K562 (cell line): Measurements from ENCODE around the gene KCNC3.
A peak's percentile ranks its signal among the peaks of the same experiment; 100 is the strongest.

Experiments used
- MAZ ChIP-seq, 2 experiments: fragments of 450-650 bp in 1 of 2; sonication (generic) in 1 of 2; formaldehyde crosslinking; IDR thresholded peaks in 1 of 2; conservative IDR thresholded peaks in 1 of 2; 2 replicates each; pipeline versions ENCODE4 v1.4.0 to v1.5.0; 2020; ENCODE audit warnings: mild to moderate bottlenecking in 1 of 2, missing genetic modification reagents in 1 of 2
- RFX5 ChIP-seq: IDR thresholded peaks from 2 replicates; pipeline ENCODE4 v1.6.1; 2011; ENCODE audit warnings: low read depth, mild to moderate bottlenecking, improper control_type of control experiment, low read length
- SMAD4 ChIP-seq: fragments of 250-450 bp; sonication (Bioruptor Pico); conservative IDR thresholded peaks from 2 replicates; pipeline ENCODE4 v1.8.0; 2021; ENCODE audit warnings: inconsistent platforms, mild to moderate bottlenecking, moderate library complexity
- ZBTB7A ChIP-seq: IDR thresholded peaks from 2 replicates; pipeline ENCODE4 v1.6.1; 2011; ENCODE audit warnings: low read depth, mild to moderate bottlenecking, low read length, moderate library complexity, borderline replicate concordance; ENCODE audit not compliant: control insufficient read depth
- TF ChIP-seq, protein P1 (sequence below), 3 experiments: IDR thresholded peaks in 2 of 3; conservative IDR thresholded peaks in 1 of 3; 2 replicates each; pipeline ENCODE4 v1.5.1; 2011 to 2012; ENCODE audit warnings: low read length in 3 of 3, mild to moderate bottlenecking in 3 of 3, control low read depth in 2 of 3, improper control_type of control experiment in 1 of 3, inconsistent platforms in 1 of 3, low read depth in 1 of 3, mixed read lengths in 1 of 3, moderate library complexity in 1 of 3; ENCODE audit not compliant: insufficient read depth in 2 of 3

GRCh38 chr19:50377051-50377461 is 47.9 kb upstream of the KCNC3 start:
- no peak for TF ChIP-seq RFX5
- TF ChIP-seq SMAD4: no peak
- TF ChIP-seq, protein P1, sequence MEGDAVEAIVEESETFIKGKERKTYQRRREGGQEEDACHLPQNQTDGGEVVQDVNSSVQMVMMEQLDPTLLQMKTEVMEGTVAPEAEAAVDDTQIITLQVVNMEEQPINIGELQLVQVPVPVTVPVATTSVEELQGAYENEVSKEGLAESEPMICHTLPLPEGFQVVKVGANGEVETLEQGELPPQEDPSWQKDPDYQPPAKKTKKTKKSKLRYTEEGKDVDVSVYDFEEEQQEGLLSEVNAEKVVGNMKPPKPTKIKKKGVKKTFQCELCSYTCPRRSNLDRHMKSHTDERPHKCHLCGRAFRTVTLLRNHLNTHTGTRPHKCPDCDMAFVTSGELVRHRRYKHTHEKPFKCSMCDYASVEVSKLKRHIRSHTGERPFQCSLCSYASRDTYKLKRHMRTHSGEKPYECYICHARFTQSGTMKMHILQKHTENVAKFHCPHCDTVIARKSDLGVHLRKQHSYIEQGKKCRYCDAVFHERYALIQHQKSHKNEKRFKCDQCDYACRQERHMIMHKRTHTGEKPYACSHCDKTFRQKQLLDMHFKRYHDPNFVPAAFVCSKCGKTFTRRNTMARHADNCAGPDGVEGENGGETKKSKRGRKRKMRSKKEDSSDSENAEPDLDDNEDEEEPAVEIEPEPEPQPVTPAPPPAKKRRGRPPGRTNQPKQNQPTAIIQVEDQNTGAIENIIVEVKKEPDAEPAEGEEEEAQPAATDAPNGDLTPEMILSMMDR (IDR thresholded peaks at IDR 0.05 in 2 of 3, conservative IDR thresholded peaks at IDR 0.05 in 1 of 3; ENCODE audit: insufficient read depth in 2 of 3, low read depth in 1 of 3, low read length in 3 of 3): no peak
- TF ChIP-seq ZBTB7A: peak; percentile 10; the same call in 1 of the 2 replicates
- no peak for TF ChIP-seq MAZ (CRISPR knock-in tag; conservative IDR thresholded peaks at IDR 0.05 in 1 of 2, IDR thresholded peaks at IDR 0.05 in 1 of 2)
